ENCODE measurements around the gene SPTLC1.
"Not testable (repeated sequence)": the region's sequence is repeated elsewhere in the genome, so short reads cannot be mapped to it uniquely, and the experiment has no call there.

SPTLC1 gene, protein sequence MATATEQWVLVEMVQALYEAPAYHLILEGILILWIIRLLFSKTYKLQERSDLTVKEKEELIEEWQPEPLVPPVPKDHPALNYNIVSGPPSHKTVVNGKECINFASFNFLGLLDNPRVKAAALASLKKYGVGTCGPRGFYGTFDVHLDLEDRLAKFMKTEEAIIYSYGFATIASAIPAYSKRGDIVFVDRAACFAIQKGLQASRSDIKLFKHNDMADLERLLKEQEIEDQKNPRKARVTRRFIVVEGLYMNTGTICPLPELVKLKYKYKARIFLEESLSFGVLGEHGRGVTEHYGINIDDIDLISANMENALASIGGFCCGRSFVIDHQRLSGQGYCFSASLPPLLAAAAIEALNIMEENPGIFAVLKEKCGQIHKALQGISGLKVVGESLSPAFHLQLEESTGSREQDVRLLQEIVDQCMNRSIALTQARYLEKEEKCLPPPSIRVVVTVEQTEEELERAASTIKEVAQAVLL

DNA sequence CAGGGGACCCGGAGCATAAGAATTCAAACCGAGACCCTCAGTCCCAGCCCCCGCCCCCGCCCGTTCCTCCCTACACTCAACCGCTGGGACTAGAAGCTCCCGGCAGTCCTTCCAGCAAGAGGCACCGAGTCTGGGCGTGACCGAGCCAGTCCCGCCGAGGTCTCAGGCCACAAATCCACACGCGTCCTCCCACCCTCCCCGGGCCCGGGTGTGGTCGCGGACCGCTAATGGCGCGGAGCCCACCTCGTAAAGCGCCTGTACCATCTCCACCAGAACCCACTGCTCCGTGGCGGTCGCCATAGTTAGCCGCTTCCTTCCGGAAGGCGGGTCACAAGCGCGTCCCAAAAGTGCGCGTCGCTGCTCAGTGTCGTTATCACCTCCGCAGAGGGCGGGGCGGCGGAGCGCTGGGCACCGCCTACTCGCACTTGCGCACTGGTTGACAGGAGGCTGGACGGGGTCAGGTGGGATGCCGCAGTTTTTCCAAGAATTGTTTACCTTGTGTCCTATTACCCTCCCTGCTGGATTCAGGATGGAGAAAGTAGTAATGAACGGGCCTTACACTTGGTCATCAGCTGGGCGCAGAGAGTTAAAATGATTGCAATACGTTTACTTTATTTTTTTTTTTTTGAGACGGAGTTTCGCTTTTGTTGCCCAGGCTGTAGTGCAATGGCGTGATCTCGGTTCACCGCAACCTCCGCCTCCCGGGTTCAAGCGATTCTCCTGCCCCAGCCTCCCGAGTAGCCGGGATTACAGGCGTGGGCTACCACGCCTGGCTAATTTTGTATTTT, at the start of gene SPTLC1:
Gene SPTLC1, minus strand, starts transcription at position 343 of the 788 bp plus-strand sequence. Its CDS starts 43 bp downstream, at position 300.
- peak; percentile 80 to 89 (median 85) for DNase-seq (ENCODE audit: low read depth in 3 of 3, low spot score in 1 of 3)

DNA sequence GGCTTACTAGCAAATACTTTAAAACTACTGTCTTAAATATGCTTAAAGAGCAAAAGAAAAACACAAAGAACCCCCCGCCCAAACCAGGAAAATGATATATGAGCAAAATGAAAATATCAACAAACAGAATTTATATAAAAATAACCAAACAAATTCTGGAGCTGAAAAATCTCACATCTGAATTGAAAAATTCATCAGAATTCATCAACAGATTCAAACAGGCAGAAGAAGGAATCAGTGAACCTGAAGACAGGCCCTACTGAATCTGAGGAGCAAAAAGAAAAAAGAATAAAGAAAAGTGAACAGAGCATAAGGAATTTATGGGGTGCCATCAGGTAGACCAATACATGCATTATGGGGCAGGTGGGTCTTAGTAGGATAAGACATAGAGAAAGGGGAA, 49.8 kb upstream of the SPTLC1 start:
- DNase-seq (ENCODE audit: low read depth in 3 of 3, low spot score in 1 of 3), result no peak

DNA sequence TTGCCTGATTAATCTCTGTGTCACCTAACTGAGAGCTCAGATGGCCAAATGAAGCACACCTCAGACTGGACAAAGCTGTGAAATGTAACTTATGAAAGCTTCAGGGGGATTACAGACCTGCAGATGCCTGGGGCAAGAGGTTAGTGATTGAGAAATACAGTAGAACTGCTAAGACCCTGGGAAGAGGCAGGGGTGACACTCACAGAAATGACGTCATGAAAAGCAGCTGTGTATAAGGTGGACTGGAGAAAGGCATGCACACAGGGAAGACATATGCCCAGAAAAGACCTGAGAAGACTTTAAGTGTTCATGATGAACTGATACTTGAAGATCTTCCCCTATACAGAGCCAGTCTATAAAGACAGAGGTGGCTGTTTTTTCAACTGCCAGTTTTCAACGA, 49.3 kb upstream of the SPTLC1 start:
- DNase-seq (ENCODE audit: low read depth in 3 of 3, low spot score in 1 of 3), result no peak

DNA sequence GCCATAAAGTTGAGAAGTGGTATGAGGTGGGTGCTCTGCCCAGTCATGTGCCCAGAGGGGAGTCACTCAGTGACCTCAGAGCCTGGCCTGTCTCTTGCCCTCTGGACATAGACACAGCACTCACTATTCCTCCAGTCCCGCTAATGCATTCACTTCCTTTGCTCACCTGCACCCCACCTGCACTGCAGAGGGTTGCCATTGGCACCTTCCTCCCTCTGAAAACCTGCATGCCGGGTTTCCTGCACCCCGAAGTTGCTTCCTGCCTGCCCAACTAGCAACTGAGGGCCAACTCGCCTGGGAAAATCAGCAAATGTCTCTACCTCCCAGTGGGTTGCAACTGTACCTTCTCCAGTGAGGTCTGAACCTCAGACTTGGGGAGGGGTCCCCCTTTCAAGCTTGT, 48.1 kb upstream of the SPTLC1 start:
- DNase-seq (ENCODE audit: low read depth in 3 of 3, low spot score in 1 of 3), result no peak

DNA sequence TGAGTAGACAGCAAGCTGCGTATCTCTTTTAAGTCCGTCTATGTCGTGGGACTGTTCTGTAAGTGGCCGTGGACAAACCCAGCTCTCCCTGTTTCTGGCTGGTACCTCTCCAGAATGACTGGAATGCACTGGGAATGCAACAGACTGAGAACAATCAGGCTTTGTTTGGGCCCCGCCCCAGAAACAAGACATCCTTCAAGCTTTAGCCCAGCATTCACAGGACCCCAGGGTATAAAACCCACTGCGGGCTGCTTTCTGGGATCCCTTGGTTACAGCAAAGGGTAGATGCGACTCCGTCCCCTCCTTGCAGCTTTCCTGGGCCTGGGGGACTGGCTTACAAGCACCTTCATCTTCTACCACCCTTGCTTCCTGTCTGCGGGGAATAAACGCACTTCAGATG, 45.6 kb upstream of the SPTLC1 start:
- no peak for DNase-seq (ENCODE audit: low read depth in 3 of 3, low spot score in 1 of 3)

DNA sequence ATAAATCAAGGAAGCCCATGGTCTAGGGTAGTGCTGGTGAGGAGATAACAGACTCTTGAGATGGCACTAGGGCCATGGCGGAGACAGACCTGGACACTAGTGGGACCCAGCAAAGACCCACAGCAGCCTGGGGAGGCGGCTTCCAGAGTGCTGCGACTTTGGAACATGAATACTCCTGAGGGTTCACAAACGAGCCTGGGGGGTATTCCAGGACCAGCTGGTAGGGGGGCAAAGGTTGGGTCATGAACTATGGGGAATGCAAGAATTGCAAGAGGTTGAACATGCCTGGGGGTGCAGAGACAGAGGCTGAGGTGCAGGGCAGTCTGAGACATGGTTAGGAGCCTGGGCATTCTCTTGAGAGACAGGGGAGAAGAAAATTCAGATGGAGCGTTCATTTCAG, 43.8 kb upstream of the SPTLC1 start:
- DNase-seq (ENCODE audit: low read depth in 3 of 3, low spot score in 1 of 3), result no peak

DNA sequence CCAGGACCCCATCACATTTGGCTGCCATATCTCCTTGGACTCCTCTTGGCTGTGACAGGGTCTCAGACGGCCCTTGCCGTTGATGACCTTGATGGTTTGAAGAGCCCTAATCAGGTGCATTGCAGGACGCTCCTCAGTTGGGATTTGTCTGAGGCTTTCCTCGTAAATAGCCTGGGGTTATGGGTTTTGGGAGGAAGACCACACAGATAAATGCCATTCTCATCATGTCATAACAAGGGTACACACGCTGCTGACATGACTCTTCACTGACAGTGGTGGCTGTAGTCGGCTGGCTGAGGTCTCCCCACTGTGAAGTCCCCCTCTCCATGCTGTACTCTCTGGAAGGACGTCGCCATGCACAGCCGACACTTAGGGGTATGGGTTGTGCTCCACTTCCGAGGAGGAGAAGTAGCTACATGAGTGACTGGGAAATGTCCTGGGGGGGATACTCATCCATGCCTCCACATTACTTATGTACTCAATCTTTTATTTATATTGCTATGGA, 42.9 kb upstream of the SPTLC1 start:
- DNase-seq (ENCODE audit: low read depth in 3 of 3, low spot score in 1 of 3), result no peak

DNA sequence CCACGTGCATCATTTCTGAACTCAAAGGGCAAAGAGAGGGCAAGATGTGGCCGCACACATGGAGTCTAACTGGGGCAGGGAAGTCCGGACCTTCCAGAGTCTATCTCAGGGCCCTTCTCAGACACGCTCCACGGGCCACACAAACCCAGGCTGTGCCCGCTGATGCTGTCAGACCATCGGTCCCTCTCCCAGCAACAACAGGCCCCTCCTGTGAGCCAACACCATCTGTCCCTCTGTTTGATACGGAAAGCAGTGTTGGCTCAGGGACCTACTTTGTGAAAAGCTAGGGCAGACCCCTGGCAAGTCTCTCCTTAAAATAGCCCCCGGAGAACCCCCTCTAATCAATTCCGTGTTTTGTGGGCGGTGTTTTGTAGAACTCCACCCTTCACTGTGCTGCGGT, 40.5 kb upstream of the SPTLC1 start:
- DNase-seq (ENCODE audit: low read depth in 3 of 3, low spot score in 1 of 3), result not testable (repeated sequence)

DNA sequence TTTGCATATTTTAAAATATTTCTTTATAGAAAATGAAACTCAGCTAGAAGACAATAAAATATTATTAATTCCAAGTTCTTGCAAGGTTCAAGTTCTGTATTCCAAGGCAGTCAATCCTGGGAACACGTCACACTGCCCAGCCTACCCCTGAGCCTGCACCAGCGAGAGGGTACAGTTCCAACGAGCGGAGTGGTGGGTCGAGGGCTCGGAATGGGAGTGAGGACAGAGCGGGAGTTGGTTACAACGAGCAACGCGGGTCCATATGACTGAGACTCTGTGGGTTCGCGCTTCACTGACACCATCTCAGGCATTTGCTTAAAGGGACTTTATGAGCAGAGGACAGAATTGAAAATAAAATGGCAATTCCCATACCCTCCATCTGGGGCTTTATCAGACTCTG, 40.0 kb upstream of the SPTLC1 start:
- no peak for DNase-seq (ENCODE audit: low read depth in 3 of 3, low spot score in 1 of 3)

DNA sequence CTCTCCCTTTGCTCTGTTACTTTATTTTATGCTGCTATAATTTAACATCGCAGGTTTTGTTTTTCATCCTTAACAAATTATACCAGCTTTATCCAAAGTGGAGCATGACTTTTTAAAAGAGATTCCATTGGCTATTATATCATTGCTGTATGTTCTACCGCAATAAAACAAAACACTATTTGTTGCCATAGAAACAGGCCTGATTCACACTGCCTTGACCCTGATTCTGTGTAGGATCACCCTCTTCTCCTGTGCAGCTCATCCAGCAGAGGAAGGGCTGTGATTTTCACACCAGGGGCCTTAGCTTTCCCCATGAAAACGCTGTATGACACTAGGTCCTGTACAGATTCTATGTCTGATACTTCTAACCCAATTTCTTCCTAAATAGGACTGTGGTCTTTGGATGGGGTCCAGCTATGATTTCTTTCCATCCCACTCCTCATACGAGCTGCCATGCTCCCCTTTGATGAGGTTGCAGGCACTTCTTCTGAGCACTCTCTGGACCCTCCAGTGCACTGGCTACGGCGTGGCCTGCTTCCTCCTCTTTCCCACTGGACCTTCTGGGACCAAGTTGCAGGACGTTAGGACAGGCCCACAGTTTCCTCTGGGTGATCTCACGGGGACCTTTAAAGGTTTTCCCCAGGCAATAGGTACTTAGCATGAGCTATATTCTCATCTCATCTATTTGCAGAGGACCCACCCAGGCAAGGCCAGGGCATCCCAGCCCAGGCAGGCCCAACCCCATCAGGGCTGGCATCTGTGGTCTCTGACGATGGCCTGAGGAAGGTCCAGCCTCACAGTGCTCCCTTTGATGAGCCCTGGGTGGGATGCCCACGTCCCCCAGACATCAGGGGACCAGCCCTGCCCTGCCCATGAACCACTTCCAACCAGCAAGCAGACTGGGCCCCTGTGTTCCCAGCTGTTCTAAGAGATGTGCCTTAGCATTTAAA, 38.5 kb upstream of the SPTLC1 start:
- not testable (repeated sequence) for DNase-seq (ENCODE audit: low read depth in 3 of 3, low spot score in 1 of 3)

DNA sequence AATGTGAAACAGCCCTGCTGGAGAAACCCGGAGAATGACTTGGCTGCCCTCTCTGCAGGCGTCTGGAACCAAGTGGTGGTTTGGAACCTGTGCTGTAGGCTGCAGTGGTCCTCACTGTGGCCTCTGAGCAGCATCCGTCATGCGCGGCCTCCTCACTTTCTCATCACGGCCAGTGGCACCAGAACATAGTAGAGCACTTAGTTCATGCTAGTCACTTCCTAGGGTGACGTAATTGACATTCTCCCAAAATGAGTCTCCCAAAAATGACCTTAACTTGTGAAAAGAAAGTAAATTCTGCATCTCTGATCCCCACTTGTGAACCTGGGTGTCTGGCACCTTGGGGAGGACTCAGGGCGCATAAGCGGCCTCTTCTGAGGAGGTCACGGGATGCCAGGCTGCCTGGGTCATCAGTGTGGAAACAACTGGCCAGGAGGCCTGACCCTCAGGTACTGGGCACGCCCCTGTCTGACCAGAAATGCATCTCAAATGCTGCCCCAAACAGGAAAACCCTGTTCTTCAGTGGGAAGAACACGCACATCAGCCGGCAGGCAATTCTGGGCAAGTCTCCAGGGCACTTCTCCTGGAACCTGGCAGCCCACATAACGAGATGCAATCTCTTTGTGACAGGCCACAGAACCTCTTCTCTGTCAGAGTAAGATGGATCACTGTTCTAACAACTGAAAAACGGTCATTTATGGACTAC, 36.6 kb upstream of the SPTLC1 start:
- no peak for DNase-seq (ENCODE audit: low read depth in 3 of 3, low spot score in 1 of 3)

DNA sequence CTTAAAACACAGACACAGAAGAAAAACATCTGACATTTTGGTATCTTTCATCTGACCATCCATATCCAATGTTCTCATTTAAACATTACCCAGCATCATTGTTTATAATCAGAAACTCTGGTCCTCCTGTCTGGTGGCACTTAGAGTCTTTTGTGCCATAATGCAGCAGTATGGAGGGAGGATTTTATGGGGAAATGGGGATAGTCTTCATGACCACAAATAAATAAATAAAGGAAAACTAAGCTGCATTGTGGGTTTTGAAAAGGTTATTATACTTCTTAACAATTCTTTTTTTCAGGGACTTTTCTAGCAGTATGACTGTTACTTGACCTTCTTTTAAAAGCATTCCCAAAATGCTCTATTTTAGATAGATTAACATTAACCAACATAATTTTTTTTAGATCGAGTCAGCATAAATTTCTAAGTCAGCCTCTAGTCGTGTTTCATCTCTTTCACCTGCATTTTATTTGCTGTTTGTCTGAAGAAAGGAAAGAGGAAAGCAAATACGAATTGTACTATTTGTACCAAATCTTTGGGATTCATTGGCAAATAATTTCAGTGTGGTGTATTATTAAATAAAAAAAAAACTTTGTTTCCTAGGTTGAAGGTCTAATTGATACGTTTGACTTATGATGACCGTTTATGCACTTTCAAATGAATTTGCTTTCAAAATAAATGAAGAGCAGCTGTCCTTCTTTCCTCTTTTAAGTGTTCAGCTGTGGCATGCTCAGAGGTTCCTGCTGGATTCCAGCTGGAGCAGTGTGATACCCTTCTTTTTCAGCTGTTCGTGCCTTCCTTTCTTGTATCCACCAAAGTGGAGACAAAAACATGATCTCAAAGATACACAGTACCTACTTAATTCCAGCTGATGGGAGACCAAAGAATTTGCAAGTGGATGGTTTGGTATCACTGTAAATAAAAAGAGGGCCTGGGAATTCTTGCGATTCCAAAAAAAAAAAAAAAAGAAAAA, 35.6 kb upstream of the SPTLC1 start:
- not testable (repeated sequence) for DNase-seq (ENCODE audit: low read depth in 3 of 3, low spot score in 1 of 3)

DNA sequence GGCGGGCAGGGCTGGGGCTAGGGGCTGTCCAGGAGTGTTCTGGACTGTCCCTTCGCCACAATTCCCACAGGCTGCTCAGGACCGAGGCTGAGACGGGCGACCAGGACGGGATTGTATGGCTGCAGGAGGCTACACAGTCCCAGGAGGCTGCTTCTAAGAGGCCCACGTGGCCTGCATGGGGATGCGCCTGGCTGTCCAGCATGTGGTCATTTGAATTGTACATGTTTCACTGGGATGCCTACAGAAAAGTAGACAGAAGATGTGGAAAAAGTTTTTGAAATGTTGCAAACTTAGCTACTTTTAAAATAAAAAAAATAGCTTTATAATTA, 32.6 kb upstream of the SPTLC1 start:
- no peak for DNase-seq (ENCODE audit: low read depth in 3 of 3, low spot score in 1 of 3)

DNA sequence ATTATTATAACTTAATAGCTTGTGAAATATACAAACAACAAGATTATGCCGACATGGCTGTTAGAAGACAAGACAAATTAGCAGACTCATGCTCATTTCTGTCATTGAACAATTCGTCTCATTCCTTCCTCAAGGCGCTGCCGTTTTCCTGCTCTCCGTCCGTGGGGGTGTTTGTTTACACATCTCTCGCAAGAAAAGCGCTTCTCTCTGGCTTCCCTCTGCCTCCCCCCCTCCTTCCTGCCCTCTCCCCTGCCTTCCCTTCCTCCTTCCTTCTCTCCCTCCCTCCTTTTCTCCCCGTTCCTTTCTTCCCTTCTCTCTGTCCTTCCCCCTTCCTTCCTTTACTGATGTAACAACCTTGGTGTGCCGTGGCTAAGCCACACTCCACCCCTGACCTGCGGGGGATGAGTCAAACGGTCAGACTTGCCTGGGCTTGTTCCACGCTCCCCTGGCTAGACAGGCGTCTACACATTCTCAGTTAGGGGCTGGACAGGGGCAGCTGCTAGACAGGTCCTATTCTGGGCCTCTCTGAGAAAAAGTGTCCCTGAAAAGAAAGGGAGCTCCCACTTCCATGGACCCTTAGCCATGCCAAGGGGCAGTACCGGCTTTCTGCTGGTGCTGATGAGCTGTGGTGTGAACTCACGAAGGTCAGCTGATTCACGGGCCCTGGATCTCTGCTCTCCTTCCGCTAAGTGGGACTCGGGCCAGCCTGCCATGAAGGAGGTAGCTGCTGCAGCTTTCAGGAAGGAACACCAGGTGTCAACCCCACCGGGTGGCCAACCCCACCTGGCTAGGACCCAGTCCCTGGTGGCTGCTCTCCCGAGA, 32.0 kb upstream of the SPTLC1 start:
- DNase-seq (ENCODE audit: low read depth in 3 of 3, low spot score in 1 of 3), result no peak

DNA sequence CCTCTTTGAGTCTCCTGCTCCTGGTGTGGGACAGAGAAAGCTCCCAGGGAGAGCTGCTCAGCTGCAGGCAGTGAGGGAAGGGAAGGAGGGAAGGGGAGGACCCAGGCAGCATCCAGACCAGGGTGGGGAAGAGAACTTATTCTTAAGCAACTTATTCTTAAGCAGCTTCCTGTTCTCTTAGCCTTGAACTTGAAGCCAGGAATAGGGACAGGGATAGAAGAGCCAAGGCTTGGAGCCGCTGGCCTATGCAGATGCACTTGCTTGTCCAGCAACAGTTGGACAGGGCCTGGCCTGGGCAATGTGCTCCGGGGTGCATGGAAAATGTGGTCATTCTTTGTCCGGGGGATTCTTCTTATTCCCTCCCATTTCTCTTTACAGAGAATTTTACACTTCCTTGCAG, 31.4 kb upstream of the SPTLC1 start:
- no peak for DNase-seq (ENCODE audit: low read depth in 3 of 3, low spot score in 1 of 3)

DNA sequence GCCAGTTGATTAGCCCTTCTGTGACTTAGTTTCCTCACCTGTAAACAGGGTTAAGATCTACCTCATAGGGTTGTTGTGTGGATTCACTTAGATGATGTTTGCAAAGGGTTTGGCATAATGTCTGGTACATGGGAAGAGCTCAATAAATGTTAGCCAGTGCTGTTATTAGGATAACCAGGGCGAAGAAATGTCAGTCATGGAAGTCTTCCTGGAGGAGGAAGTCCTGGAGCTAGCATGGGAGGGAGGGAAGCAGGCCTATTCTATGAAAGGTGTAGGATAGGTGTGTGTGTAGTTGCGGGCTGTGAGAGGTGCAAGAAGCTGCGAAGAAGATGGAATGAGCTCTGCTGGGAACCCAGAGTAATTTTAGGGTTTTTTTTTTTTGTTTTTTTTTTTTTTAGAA, 30.6 kb upstream of the SPTLC1 start:
- DNase-seq (ENCODE audit: low read depth in 3 of 3, low spot score in 1 of 3), result not testable (repeated sequence)

DNA sequence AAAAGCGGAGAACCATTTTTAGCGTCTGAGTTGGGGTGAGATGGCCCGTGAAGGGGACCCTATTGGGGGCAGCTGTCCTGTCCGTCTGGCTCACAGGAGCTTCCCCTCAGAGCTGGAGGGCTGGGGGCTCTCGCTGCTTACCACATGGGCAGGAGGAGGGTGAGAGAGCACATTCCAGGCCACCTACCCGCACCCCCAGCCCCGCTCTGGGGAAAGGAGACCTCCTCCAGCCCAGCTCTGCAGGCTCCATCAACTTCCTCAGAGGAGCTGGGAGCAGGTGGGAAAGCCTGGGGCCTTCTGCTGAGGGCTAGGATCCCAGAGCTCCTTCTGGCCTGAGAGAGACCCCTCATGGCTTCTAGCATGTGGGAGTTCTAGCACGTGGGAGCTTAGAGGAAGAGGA, 27.1 kb upstream of the SPTLC1 start:
- DNase-seq (ENCODE audit: low read depth in 3 of 3, low spot score in 1 of 3), result no peak

Measured in stimulated activated CD4-positive, alpha-beta T cell treated with anti-CD3 and anti-CD28 coated beads, TNF-alpha, amount 100 ng/mL, for 1 hour (primary cell).